Measurements from ENCODE around the gene AKIRIN2. TPM values are rescaled to one million over a fixed set of nuclear protein-coding genes. Genes with fewer than 3 reads are reported as not detected.

AKIRIN2 gene
- polyA plus RNA-seq, 3 donors: 102 to 145 (median 118) TPM

DNA sequence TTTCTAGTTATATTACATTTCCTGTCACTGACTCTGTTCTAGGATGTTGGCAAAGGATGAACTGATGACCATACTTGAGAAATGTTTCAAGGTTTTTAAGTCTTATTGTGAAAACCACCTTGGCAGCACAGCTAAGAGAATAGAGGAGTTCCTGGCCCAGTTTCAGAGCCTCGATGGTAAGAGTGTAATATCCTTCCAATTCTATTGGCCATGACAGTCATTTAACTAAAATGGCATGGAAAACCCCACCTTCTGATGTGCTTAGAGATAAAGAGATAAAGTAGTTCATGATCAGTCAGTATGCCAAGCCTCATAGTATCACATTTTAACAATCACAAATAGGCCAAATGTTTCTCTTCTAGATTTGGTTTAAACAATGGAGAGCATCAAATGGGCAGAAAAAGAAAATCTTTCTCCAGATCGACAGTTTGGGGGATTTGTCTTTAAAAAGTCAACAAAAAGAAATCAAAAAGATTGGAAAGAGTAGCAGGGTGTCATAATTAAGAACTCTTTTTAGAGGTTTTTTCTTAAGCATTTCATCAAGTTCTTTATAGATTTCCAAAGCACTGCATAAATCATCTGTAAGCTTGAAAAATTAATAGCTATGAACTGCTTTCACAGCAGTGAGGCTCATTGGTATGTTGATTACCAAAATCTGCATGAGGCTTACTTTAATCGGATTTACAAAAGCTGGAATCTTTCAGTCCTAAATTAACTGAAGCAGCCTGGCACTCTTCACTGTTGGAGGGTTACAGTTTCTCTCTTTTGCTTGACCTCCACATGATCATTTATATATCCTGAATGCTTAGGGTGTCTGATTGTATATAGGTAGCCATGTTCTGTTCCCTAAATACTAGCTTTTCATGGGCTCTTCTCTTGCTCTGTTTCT is 48.7 kb downstream of the AKIRIN2 start:
- Mint-ChIP-seq H3K36me3 (peaks cover 28 to 31% of the 10 kb centered on the region in 2 donors), H3K27ac (no peak overlapping the region), H3K4me1 (peaks cover 3% of the 10 kb centered on the region), H3K9me3 (peaks cover 0 to 2% (median 0%) of the 10 kb centered on the region in 7 donors), H3K27me3 (ENCODE audit: low read depth in 3 of 3) (no peaks in the 10 kb centered on the region), H3K4me3 (no peak overlapping the region)
- TF ChIP-seq, protein P1, sequence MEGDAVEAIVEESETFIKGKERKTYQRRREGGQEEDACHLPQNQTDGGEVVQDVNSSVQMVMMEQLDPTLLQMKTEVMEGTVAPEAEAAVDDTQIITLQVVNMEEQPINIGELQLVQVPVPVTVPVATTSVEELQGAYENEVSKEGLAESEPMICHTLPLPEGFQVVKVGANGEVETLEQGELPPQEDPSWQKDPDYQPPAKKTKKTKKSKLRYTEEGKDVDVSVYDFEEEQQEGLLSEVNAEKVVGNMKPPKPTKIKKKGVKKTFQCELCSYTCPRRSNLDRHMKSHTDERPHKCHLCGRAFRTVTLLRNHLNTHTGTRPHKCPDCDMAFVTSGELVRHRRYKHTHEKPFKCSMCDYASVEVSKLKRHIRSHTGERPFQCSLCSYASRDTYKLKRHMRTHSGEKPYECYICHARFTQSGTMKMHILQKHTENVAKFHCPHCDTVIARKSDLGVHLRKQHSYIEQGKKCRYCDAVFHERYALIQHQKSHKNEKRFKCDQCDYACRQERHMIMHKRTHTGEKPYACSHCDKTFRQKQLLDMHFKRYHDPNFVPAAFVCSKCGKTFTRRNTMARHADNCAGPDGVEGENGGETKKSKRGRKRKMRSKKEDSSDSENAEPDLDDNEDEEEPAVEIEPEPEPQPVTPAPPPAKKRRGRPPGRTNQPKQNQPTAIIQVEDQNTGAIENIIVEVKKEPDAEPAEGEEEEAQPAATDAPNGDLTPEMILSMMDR (IDR thresholded peaks at IDR 0.05): no peak
- no peak overlapping the region for H2AFZ ChIP-seq (ENCODE audit: insufficient read depth, low read depth, low read length, poor library complexity, severe bottlenecking)
- H3K27me3 ChIP-seq (ENCODE audit: control insufficient read depth in 2 of 2, insufficient read depth in 2 of 2, low read length in 2 of 2): no peaks in the 10 kb centered on the region
- no peaks in the 10 kb centered on the region for H3K79me2 ChIP-seq (ENCODE audit: insufficient read depth, low read length)
- peaks cover 11 to 22% of the 10 kb centered on the region in 2 donors for H3K36me3 ChIP-seq (replicated peaks in 1 of 2; ENCODE audit: control insufficient read depth in 1 of 2, insufficient read depth in 2 of 2, low read length in 2 of 2)
- no peaks in the 10 kb centered on the region for H3K4me1 ChIP-seq (ENCODE audit: control insufficient read depth in 1 of 2, insufficient read depth in 2 of 2, low read length in 2 of 2)
- H4K20me1 ChIP-seq (ENCODE audit: insufficient read depth, low read length): no peaks in the 10 kb centered on the region
- H3K9ac ChIP-seq (ENCODE audit: insufficient read depth, low read length, poor library complexity, severe bottlenecking): no peak overlapping the region
- H3K27ac ChIP-seq (ENCODE audit: low read depth in 1 of 2, low read length in 2 of 2): no peak overlapping the region
- DNase-seq: no peak
- intact Hi-C loops (cut with micrococcal nuclease): no loop called here
- no peak overlapping the region for H3K4me2 ChIP-seq (replicated peaks; ENCODE audit: extremely low read depth, low read length, poor library complexity, severe bottlenecking)
- no peaks in the 10 kb centered on the region for H3K9me3 ChIP-seq (replicated peaks in 1 of 2; ENCODE audit: control insufficient read depth in 1 of 2, insufficient read depth in 1 of 2, low read length in 2 of 2)
- 100% methylated on average over 1 of the region's 3 CpGs for whole genome bisulfite sequencing (ENCODE audit: insufficient coverage)
- H3K4me3 ChIP-seq (replicated peaks in 1 of 3; ENCODE audit: low read depth in 2 of 3, low read length in 3 of 3): no peak overlapping the region

DNA sequence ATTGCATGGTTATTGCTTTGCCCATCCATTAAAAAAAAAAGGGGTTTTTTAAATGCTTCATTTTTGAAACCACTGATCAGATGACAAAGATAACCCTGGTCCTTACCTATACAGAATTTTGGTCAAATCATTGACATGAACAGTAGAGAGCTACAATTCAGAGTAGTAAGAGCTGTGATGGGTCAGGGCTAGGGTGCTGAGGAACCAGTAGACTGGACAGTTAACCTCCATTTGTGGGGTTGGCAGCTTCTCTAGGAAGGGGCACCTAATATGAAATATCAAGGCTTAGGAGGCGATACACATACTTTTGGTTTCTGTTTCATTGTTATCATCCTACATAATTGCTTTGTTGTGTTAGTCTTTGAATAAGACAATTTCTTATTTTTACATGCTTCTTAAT is 57.0 kb downstream of the AKIRIN2 start:
- WGBS (ENCODE audit: insufficient coverage): no CpG with 5 or more reads among the region's 1 CpG

More for the DNA sequence above, 57.0 kb downstream of the AKIRIN2 start:
- Mint-ChIP-seq H3K9me3 (no peaks in the 10 kb centered on the region), H3K4me3 (peak overlapping the region in 1 of 2 donors; percentile 74), H3K36me3 (peaks cover 9 to 16% of the 10 kb centered on the region in 2 donors), H3K4me1 (peaks cover 6% of the 10 kb centered on the region), H3K27me3 (ENCODE audit: low read depth in 3 of 3) (peaks cover 0 to 1% (median 0%) of the 10 kb centered on the region in 3 donors), H3K27ac (peak overlapping the region in 2 of 7 donors; percentile 55 to 90)
- TF ChIP-seq, protein P1 (IDR thresholded peaks at IDR 0.05): no peak
- peak overlapping the region; percentile 22 for H2AFZ ChIP-seq (ENCODE audit: insufficient read depth, low read depth, low read length, poor library complexity, severe bottlenecking)
- intact Hi-C loops (cut with micrococcal nuclease): no loop called here
- no peak for DNase-seq
- H3K27ac ChIP-seq (ENCODE audit: low read depth in 1 of 2, low read length in 2 of 2): peak overlapping the region in 1 of 2 donors; percentile 22
- H3K9ac ChIP-seq (ENCODE audit: insufficient read depth, low read length, poor library complexity, severe bottlenecking): no peak overlapping the region
- H3K4me2 ChIP-seq (replicated peaks; ENCODE audit: extremely low read depth, low read length, poor library complexity, severe bottlenecking): no peak overlapping the region
- H3K79me2 ChIP-seq (ENCODE audit: insufficient read depth, low read length): no peaks in the 10 kb centered on the region
- H3K9me3 ChIP-seq (replicated peaks in 1 of 2; ENCODE audit: control insufficient read depth in 1 of 2, insufficient read depth in 1 of 2, low read length in 2 of 2): no peaks in the 10 kb centered on the region
- H3K4me1 ChIP-seq (ENCODE audit: control insufficient read depth in 1 of 2, insufficient read depth in 2 of 2, low read length in 2 of 2): no peaks in the 10 kb centered on the region
- H3K27me3 ChIP-seq (ENCODE audit: control insufficient read depth in 2 of 2, insufficient read depth in 2 of 2, low read length in 2 of 2): no peaks in the 10 kb centered on the region
- H3K4me3 ChIP-seq (replicated peaks in 1 of 3; ENCODE audit: low read depth in 2 of 3, low read length in 3 of 3): no peak overlapping the region
- H3K36me3 ChIP-seq (replicated peaks in 1 of 2; ENCODE audit: control insufficient read depth in 1 of 2, insufficient read depth in 2 of 2, low read length in 2 of 2): peaks cover 2 to 4% of the 10 kb centered on the region in 2 donors
- no peaks in the 10 kb centered on the region for H4K20me1 ChIP-seq (ENCODE audit: insufficient read depth, low read length)

Data from CD14-positive monocyte (primary cell).